GM23338 (cell line): ENCODE results near the gene TAGAP. TPM values are rescaled to one million over a fixed set of nuclear protein-coding genes. Genes with fewer than 3 reads are reported as not detected.

ENCODE experiments used
- ATAC-seq: fragments of 200-7000 bp; cut with Tn5 transposase; 3 replicates; pipeline ENCODE4 v1.9.1; 2020
- DNase-seq: peaks from one replicate; pipeline ENCODE4 v3.0.0-alpha.2; 2015; ENCODE audit warnings: low spot score
- H2AFZ ChIP-seq: fragments of 200-600 bp; sonication (generic); 2 replicates; pipeline ENCODE4 v1.8.0; 2016; ENCODE audit warnings: antibody characterized with exemption, mild to moderate bottlenecking, moderate library complexity
- H3F3A ChIP-seq: fragments of 200-600 bp; sonication (generic); replicated peaks from 2 replicates; pipeline ENCODE4 v1.8.0; 2017; ENCODE audit warnings: antibody characterized with exemption, mixed run types, low read depth
- H3K27ac ChIP-seq: fragments of 200-600 bp; sonication (generic); 2 replicates; pipeline ENCODE4 v1.6.1; 2016; ENCODE audit warnings: low read depth
- H3K27me3 ChIP-seq: fragments of 200-600 bp; sonication (generic); 2 replicates; pipeline ENCODE4 v1.8.0; 2016; ENCODE audit warnings: mild to moderate bottlenecking, mixed run types, moderate library complexity; ENCODE audit not compliant: insufficient read depth
- H3K36me3 ChIP-seq: fragments of 200-600 bp; sonication (generic); 2 replicates; pipeline ENCODE4 v1.8.0; 2016; ENCODE audit warnings: mild to moderate bottlenecking; ENCODE audit not compliant: insufficient read depth
- H3K4me1 ChIP-seq: fragments of 200-600 bp; sonication (generic); 2 replicates; pipeline ENCODE4 v1.8.0; 2016; ENCODE audit warnings: mild to moderate bottlenecking, moderate library complexity; ENCODE audit not compliant: insufficient read depth
- H3K4me2 ChIP-seq: fragments of 200-600 bp; sonication (generic); 2 replicates; pipeline ENCODE4 v1.7.1; 2017; ENCODE audit warnings: mixed run types
- H3K4me3 ChIP-seq: fragments of 200-600 bp; sonication (generic); 2 replicates; pipeline ENCODE4 v1.6.1; 2016; ENCODE audit warnings: mixed run types
- H3K79me2 ChIP-seq: fragments of 200-600 bp; sonication (generic); replicated peaks from 2 replicates; pipeline ENCODE4 v1.8.0; 2017; ENCODE audit warnings: mild to moderate bottlenecking; ENCODE audit not compliant: insufficient read depth
- H3K9me2 ChIP-seq: fragments of 200-600 bp; sonication (generic); 2 replicates; pipeline ENCODE4 v1.8.0; 2017; ENCODE audit not compliant: insufficient read depth
- H4K20me1 ChIP-seq: fragments of 200-600 bp; sonication (generic); replicated peaks from 2 replicates; pipeline ENCODE4 v1.8.0; 2017; ENCODE audit warnings: mild to moderate bottlenecking; ENCODE audit not compliant: insufficient read depth
- H3K27ac Mint-ChIP-seq: 2 replicates; pipeline ENCODE4 v1.8.0; 2020; ENCODE audit warnings: inconsistent platforms, mild to moderate bottlenecking, moderate library complexity, mixed read lengths
- H3K27me3 Mint-ChIP-seq: 3 replicates; pipeline ENCODE4 v1.8.0; 2022; ENCODE audit warnings: low read depth, mild to moderate bottlenecking, moderate library complexity, mixed read lengths, inconsistent platforms; ENCODE audit not compliant: insufficient read depth, poor library complexity
- H3K36me3 Mint-ChIP-seq: 3 replicates; pipeline ENCODE4 v1.8.0; 2021; ENCODE audit warnings: low read depth, mild to moderate bottlenecking, inconsistent platforms, moderate library complexity, mixed read lengths
- H3K4me1 Mint-ChIP-seq: 3 replicates; pipeline ENCODE4 v1.8.0; 2020; ENCODE audit warnings: mild to moderate bottlenecking, inconsistent platforms, mixed read lengths
- H3K4me3 Mint-ChIP-seq: 3 replicates; pipeline ENCODE4 v1.8.0; 2021; ENCODE audit warnings: moderate library complexity, mild to moderate bottlenecking, inconsistent platforms, mixed read lengths
- H3K9me3 Mint-ChIP-seq: 3 replicates; pipeline ENCODE4 v1.8.0; 2020; ENCODE audit warnings: moderate library complexity, mild to moderate bottlenecking, inconsistent platforms, mixed read lengths
- CREB1 ChIP-seq: fragments of 250-450 bp; sonication (Bioruptor Pico); IDR thresholded peaks from 2 replicates; pipeline ENCODE4 v1.5.0; 2020; ENCODE audit warnings: low read depth, mild to moderate bottlenecking, moderate library complexity
- ETS1 ChIP-seq: IDR thresholded peaks from 2 replicates; pipeline ENCODE4 v1.6.1; 2016; ENCODE audit warnings: antibody characterized with exemption
- EZH2 ChIP-seq: fragments of 200-600 bp; sonication (generic); IDR thresholded peaks from one replicate; pipeline ENCODE4 v1.8.0; 2017; ENCODE audit warnings: antibody characterized with exemption, mild to moderate bottlenecking, low read depth; ENCODE audit not compliant: unreplicated experiment
- EZH2phosphoT487 ChIP-seq: fragments of 200-600 bp; sonication (generic); IDR thresholded peaks from one replicate; pipeline ENCODE4 v1.8.1; 2018; ENCODE audit warnings: antibody characterized with exemption; ENCODE audit not compliant: unreplicated experiment
- JUNB ChIP-seq: IDR thresholded peaks from one replicate; pipeline ENCODE4 v1.6.1; 2016; ENCODE audit warnings: antibody characterized with exemption; ENCODE audit not compliant: unreplicated experiment
- NANOG ChIP-seq: IDR thresholded peaks from 2 replicates; pipeline ENCODE4 v1.6.1; 2016; ENCODE audit warnings: antibody characterized with exemption, borderline replicate concordance
- POLR2AphosphoS5 ChIP-seq: IDR thresholded peaks from 2 replicates; pipeline ENCODE4 v1.6.1; 2016; ENCODE audit warnings: antibody characterized with exemption, low read depth
- REST ChIP-seq: IDR thresholded peaks from one replicate; pipeline ENCODE4 v1.6.1; 2018; ENCODE audit warnings: antibody characterized with exemption; ENCODE audit not compliant: unreplicated experiment
- STAT1 ChIP-seq: IDR thresholded peaks from one replicate; pipeline ENCODE4 v1.6.1; 2016; ENCODE audit warnings: antibody characterized with exemption; ENCODE audit not compliant: unreplicated experiment
- ZNF331 ChIP-seq: fragments of 250-450 bp; sonication (Bioruptor Pico); IDR thresholded peaks from 2 replicates; pipeline ENCODE4 v1.5.0; 2020; ENCODE audit warnings: low read depth, mild to moderate bottlenecking, moderate library complexity
- ZNF462 ChIP-seq: fragments of 250-450 bp; sonication (Bioruptor Pico); IDR thresholded peaks from 2 replicates; pipeline ENCODE4 v1.5.0; 2020; ENCODE audit warnings: mild to moderate bottlenecking, moderate library complexity
- polyA plus RNA-seq: library from polyadenylated mRNA; unstranded; fragments of >200 nt; fragmentation: Nextera tagmentation; extraction: Ambion mirVana; gene quantifications from 2 replicates; pipeline ENCODE4 v1.2.1, GENCODE V29; 2016
- total RNA-seq: library from RNA; depleted of rRNA; stranded (reverse); fragments of >200 nt; shearing (Covaris generic); gene quantifications from 2 replicates; pipeline ENCODE4 v1.2.3, GENCODE V29; 2014

Gene TAGAP
- total and polyA plus RNA-seq, 2 experiments from 2014 or later = not detected

GRCh38 chr6:159061805-159062563 lies 17.2 kb upstream of the TAGAP start:
- no peak for ATAC-seq
- H3K4me1 Mint-ChIP-seq = no peaks in the 10 kb centered on the region; the same call in 2 of the 3 replicates
- no peak for DNase-seq

GRCh38 chr6:159061146-159061545 lies 16.4 kb upstream of the TAGAP start:
- no peaks in the 10 kb centered on the region for H3K4me1 ChIP-seq
- no peaks in the 10 kb centered on the region for H3K9me3 Mint-ChIP-seq
- H3F3A ChIP-seq = no peaks in the 10 kb centered on the region
- H3K27ac Mint-ChIP-seq = no peak overlapping the region; the same call in 1 of the 2 replicates
- H3K4me1 Mint-ChIP-seq = peaks cover 4% of the 10 kb centered on the region
- H3K36me3 ChIP-seq = no peaks in the 10 kb centered on the region
- no peaks in the 10 kb centered on the region for H3K36me3 Mint-ChIP-seq
- no peaks in the 10 kb centered on the region for H4K20me1 ChIP-seq
- peaks cover 5% of the 10 kb centered on the region; the same call in 1 of the 2 replicates for H3K9me2 ChIP-seq
- DNase-seq (no peak), ATAC-seq (no peak)
- H3K79me2 ChIP-seq = no peaks in the 10 kb centered on the region
- no peak overlapping the region for H3K4me3 ChIP-seq
- H2AFZ ChIP-seq = no peak overlapping the region
- H3K4me2 ChIP-seq = no peak overlapping the region
- no peak overlapping the region for H3K4me3 Mint-ChIP-seq
- no peaks in the 10 kb centered on the region for H3K27me3 ChIP-seq
- no peak overlapping the region for H3K27ac ChIP-seq
- H3K27me3 Mint-ChIP-seq = peaks cover 2% of the 10 kb centered on the region
- TF ChIP-seq POLR2AphosphoS5 (no peak), JUNB (no peak), STAT1 (no peak), EZH2 (no peak), CREB1 (CRISPR knock-in tag) (no peak), EZH2phosphoT487 (no peak), NANOG (no peak), ZNF331 (CRISPR knock-in tag) (no peak), ETS1 (no peak), REST (no peak), ZNF462 (CRISPR knock-in tag) (no peak)

More at GRCh38 chr6:159061805-159062563, 17.2 kb upstream of the TAGAP start:
- no peak overlapping the region for H3K27ac ChIP-seq
- no peak overlapping the region for H2AFZ ChIP-seq
- Mint-ChIP-seq H3K9me3 (no peaks in the 10 kb centered on the region), H3K36me3 (no peaks in the 10 kb centered on the region), H3K27me3 (peaks cover 2% of the 10 kb centered on the region), H3K4me3 (no peak overlapping the region), H3K27ac (no peak overlapping the region)
- no peaks in the 10 kb centered on the region for H3K36me3 ChIP-seq
- H3F3A ChIP-seq = no peaks in the 10 kb centered on the region
- no peak for TF ChIP-seq JUNB
- H3K9me2 ChIP-seq = peaks cover 5% of the 10 kb centered on the region; the same call in 1 of the 2 replicates
- no peak overlapping the region for H3K4me3 ChIP-seq
- H3K27me3 ChIP-seq = no peaks in the 10 kb centered on the region
- H3K4me1 ChIP-seq = no peaks in the 10 kb centered on the region
- H3K4me2 ChIP-seq = no peak overlapping the region
- H3K79me2 ChIP-seq = no peaks in the 10 kb centered on the region
- H4K20me1 ChIP-seq = no peaks in the 10 kb centered on the region
